Measurements from ENCODE around the gene YARS2.
"Not testable (repeated sequence)": the region's sequence is repeated elsewhere in the genome, so short reads cannot be mapped to it uniquely, and the experiment has no call there.

DNA sequence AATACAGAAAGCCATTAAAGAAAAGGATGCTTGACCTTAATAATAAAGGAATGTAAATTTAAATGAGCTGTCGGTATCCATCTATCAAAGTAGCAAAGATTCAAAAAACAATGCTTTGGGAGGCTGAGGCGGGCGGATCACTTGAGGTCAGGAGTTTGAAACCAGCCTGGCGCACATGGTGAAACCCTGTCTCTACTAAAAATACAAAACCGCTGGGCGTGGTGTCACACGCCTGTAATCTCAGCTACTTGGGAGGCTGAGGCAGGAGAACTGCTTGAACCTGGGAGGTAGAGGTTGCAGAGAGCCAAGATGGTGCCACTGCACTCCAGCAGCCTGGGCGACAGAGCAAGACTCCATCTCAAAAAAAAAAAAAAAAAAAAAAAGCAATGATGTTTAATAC, 56.3 kb downstream of the YARS2 start:
- not testable (repeated sequence) for TF ChIP-seq EP300 (IDR thresholded peaks at IDR 0.05); POLR2A (IDR thresholded peaks at IDR 0.05; ENCODE audit: low read depth)
- TF ChIP-seq, protein P1, sequence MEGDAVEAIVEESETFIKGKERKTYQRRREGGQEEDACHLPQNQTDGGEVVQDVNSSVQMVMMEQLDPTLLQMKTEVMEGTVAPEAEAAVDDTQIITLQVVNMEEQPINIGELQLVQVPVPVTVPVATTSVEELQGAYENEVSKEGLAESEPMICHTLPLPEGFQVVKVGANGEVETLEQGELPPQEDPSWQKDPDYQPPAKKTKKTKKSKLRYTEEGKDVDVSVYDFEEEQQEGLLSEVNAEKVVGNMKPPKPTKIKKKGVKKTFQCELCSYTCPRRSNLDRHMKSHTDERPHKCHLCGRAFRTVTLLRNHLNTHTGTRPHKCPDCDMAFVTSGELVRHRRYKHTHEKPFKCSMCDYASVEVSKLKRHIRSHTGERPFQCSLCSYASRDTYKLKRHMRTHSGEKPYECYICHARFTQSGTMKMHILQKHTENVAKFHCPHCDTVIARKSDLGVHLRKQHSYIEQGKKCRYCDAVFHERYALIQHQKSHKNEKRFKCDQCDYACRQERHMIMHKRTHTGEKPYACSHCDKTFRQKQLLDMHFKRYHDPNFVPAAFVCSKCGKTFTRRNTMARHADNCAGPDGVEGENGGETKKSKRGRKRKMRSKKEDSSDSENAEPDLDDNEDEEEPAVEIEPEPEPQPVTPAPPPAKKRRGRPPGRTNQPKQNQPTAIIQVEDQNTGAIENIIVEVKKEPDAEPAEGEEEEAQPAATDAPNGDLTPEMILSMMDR (IDR thresholded peaks at IDR 0.05): not testable (repeated sequence)

All from esophagus muscularis mucosa (tissue), 4 donors.